22Rv1 (cell line): ENCODE data around the gene APOBEC2.

ENCODE experiments used
- ZFX ChIP-seq: fragments of 450-650 bp; IDR thresholded peaks from 2 replicates; pipeline ENCODE4 v1.6.1; 2017; ENCODE audit warnings: antibody characterized with exemption, borderline replicate concordance
- TF ChIP-seq, protein P1 (sequence below): fragments of 450-650 bp; IDR thresholded peaks from 2 replicates; pipeline ENCODE4 v1.5.1; 2017; ENCODE audit warnings: mild to moderate bottlenecking

DNA sequence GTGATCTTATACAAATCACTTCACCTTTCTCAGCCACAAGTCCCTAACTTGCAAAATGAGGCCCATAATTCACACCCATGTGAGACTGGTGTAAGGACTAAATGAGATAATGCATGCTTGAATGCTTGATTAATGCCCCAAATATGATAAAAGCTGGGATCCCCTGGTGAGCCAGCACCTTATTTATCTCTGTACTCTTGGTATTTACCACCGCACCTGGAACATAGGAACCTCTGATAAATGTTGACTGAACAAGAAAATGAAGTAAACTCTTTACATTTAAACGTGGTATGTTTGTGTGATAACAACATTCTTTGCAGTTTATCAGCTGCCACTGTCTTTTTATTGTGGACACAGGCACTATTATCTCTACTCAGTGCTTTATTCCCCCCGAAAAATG is 2.5 kb upstream of the APOBEC2 start:
- TF ChIP-seq, protein P1, sequence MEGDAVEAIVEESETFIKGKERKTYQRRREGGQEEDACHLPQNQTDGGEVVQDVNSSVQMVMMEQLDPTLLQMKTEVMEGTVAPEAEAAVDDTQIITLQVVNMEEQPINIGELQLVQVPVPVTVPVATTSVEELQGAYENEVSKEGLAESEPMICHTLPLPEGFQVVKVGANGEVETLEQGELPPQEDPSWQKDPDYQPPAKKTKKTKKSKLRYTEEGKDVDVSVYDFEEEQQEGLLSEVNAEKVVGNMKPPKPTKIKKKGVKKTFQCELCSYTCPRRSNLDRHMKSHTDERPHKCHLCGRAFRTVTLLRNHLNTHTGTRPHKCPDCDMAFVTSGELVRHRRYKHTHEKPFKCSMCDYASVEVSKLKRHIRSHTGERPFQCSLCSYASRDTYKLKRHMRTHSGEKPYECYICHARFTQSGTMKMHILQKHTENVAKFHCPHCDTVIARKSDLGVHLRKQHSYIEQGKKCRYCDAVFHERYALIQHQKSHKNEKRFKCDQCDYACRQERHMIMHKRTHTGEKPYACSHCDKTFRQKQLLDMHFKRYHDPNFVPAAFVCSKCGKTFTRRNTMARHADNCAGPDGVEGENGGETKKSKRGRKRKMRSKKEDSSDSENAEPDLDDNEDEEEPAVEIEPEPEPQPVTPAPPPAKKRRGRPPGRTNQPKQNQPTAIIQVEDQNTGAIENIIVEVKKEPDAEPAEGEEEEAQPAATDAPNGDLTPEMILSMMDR = no peak
- TF ChIP-seq ZFX = no peak
